ENCODE data around the gene SNX6.

Gene SNX6

DNA sequence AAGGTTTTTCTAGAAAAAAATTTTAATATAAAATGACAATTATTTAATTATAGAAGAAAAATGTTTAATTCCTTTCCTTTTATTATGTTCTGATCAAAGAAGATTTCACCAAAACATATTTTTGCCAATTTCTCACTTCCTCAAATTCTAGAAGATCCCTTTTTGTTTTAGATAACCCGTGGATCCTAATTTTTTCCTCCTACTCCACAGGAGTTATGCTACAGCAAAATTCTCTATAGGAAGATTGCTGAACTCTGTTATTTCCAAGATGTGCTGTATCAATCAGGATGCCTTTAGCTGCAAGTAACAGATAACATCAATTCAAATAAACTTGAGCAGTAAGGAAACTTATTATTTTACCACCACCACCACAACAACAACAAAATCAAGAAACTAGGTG lies 3.8 kb upstream of the SNX6 start:
- H3K4me3 ChIP-seq (ENCODE audit: low read depth, low read length): no peak overlapping the region
- in situ Hi-C loops (cut with HindIII; ENCODE audit: low sequenced_read_pairs): no loop called here
- TF ChIP-seq, protein P1, sequence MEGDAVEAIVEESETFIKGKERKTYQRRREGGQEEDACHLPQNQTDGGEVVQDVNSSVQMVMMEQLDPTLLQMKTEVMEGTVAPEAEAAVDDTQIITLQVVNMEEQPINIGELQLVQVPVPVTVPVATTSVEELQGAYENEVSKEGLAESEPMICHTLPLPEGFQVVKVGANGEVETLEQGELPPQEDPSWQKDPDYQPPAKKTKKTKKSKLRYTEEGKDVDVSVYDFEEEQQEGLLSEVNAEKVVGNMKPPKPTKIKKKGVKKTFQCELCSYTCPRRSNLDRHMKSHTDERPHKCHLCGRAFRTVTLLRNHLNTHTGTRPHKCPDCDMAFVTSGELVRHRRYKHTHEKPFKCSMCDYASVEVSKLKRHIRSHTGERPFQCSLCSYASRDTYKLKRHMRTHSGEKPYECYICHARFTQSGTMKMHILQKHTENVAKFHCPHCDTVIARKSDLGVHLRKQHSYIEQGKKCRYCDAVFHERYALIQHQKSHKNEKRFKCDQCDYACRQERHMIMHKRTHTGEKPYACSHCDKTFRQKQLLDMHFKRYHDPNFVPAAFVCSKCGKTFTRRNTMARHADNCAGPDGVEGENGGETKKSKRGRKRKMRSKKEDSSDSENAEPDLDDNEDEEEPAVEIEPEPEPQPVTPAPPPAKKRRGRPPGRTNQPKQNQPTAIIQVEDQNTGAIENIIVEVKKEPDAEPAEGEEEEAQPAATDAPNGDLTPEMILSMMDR (IDR thresholded peaks at IDR 0.05; ENCODE audit: low read depth, low read length, missing control alignments): no peak

DNA sequence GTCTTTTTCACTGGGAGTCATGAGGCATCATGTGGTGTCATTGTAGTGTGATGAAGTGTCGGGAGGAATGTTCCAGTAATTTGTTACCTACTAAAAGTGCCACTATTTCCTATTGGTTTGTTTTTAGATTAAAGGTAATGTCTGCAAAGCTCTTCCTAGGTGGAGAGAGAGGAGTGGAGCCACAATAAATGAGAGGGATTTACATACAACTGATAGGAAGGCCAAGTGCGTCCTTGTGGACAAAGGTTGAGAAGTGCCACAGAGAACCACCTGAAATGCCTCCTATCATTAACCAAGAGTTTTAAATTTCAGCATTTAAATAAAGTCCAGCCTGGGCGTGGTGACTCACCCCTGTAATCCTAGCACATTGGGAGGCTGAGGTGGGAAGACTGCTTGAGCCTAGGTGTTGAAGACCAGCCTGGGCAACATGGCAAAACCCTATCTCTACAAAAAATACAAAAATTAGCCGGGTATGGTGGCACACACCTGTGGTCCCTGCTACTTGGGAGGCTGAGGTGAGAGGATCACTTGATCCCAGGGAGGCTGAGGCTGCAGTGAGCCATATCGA lies 2.5 kb upstream of the SNX6 start:
- in situ Hi-C loops (cut with HindIII; ENCODE audit: low sequenced_read_pairs): no loop called here
- DNase-seq (ENCODE audit: low read depth): no peak
- H3K4me3 ChIP-seq (ENCODE audit: low read depth, low read length): no peak overlapping the region
- TF ChIP-seq, protein P1 (IDR thresholded peaks at IDR 0.05; ENCODE audit: low read depth, low read length, missing control alignments): no peak

More for the DNA sequence above, 3.8 kb upstream of the SNX6 start:
- DNase-seq (ENCODE audit: low read depth): no peak

GRCh38 chr14:34629344-34629656 lies 648 bp downstream of the SNX6 start:
- no peak for DNase-seq (ENCODE audit: low read depth)
- in situ Hi-C loops (cut with HindIII; ENCODE audit: low sequenced_read_pairs): no loop called here
- peak overlapping the region; percentile 96 for H3K4me3 ChIP-seq (ENCODE audit: low read depth, low read length)
- TF ChIP-seq, protein P1 (IDR thresholded peaks at IDR 0.05; ENCODE audit: low read depth, low read length, missing control alignments): no peak

GRCh38 chr14:34628681-34629135 lies 1.2 kb downstream of the SNX6 start:
- no peak for DNase-seq (ENCODE audit: low read depth)
- H3K4me3 ChIP-seq (ENCODE audit: low read depth, low read length): peak overlapping the region; percentile 96
- TF ChIP-seq, protein P1 (IDR thresholded peaks at IDR 0.05; ENCODE audit: low read depth, low read length, missing control alignments): no peak
- in situ Hi-C loops (cut with HindIII; ENCODE audit: low sequenced_read_pairs): no loop called here

DNA sequence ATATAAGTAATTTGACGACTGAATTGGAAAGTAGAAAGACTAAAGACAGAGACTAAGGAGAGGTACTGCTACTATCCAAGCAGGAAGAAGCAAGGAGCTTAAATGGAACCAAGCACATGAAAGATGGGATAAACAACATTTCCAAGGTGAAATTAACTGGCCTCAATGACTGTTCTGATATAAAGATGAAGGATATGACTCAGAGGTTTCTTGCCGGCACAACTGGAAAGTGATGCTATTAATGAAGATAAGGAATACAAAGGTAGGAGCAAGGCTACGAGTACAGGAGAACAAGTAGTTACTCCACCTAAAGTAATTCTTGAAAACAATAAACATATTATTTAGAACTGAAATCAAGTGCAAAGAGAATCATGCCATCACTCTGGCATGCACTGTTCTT lies 6.4 kb downstream of the SNX6 start:
- H3K4me3 ChIP-seq (ENCODE audit: low read depth, low read length): no peak overlapping the region
- DNase-seq (ENCODE audit: low read depth): no peak
- TF ChIP-seq, protein P1 (IDR thresholded peaks at IDR 0.05; ENCODE audit: low read depth, low read length, missing control alignments): no peak
- in situ Hi-C loops (cut with HindIII; ENCODE audit: low sequenced_read_pairs): no loop called here

DNA sequence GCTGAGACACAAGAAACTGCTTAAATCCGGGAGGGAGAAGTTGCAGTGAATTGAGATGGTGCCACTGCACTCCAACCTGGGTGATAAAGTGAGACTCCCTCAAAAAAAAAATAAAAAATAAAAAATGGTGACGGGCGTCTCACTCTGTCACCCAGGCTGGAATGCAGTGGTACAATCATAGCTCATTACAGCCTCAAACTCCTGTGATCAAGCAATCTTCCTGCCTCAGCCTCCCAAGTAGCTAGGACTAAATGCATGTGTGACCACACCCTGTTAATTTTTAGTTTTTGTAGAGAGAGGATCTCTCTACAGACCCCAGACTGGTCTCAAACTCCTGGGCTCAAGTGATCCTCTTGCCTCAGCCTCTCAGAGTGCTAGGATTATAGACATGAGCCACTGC lies 9.1 kb downstream of the SNX6 start:
- in situ Hi-C loops (cut with HindIII; ENCODE audit: low sequenced_read_pairs): no loop called here
- H3K4me3 ChIP-seq (ENCODE audit: low read depth, low read length): no peak overlapping the region
- TF ChIP-seq, protein P1 (IDR thresholded peaks at IDR 0.05; ENCODE audit: low read depth, low read length, missing control alignments): no peak
- no peak for DNase-seq (ENCODE audit: low read depth)

Measured in astrocyte of the cerebellum (primary cell).